HepG2 (cell line): ENCODE results near the gene CPOX. TPM values are rescaled to one million over a fixed set of nuclear protein-coding genes. Genes with fewer than 3 reads are reported as not detected.

Source experiments
- ATAC-seq: fragments of 200-7000 bp; cut with Tn5 transposase; 3 replicates; pipeline ENCODE4 v1.9.1; 2020; ENCODE audit warnings: mild to moderate bottlenecking, moderate library complexity
- BruUV-seq: library from RNA; stranded (reverse); fragments of 400-500 nt; replicated peaks from 2 replicates; lab custom pipeline; 2021; lab: Mats Ljungman, UMichigan
- CTCF ChIA-PET: fragments of 300-600 bp; formaldehyde crosslinking; extraction: SDS; loops from one replicate; lab custom pipeline; 2021; ENCODE audit warnings: low total read pairs, inconsistent platforms, low intra/inter-chr PET ratio; lab: Yijun Ruan, JAX
- POLR2A ChIA-PET: fragments of 350-600 bp; sonication (Branson Sonifier 250); formaldehyde crosslinking; loops from one replicate; lab custom pipeline; 2020; ENCODE audit warnings: antibody characterized with exemption, inconsistent platforms; lab: Yijun Ruan, JAX
- DNase-seq: peaks from one replicate; pipeline ENCODE4 v3.0.0-alpha.2; 2015; ENCODE audit warnings: low spot score
- FAIRE-seq: peaks from 3 replicates; lab custom pipeline; 2011; peaks lifted over from hg19 to GRCh38; lab: Jason Lieb, UNC
- H2AFZ ChIP-seq: one replicate; pipeline ENCODE4 v1.6.1; 2011; ENCODE audit warnings: low read length, inconsistent platforms
- H3K27ac ChIP-seq: fragments of 300-600 bp; 3 replicates; pipeline ENCODE4 v1.8.0; 2011; ENCODE audit warnings: mixed run types, mild to moderate bottlenecking, mixed read lengths, low read length, inconsistent platforms; ENCODE audit not compliant: insufficient read depth; ENCODE audit errors: extremely low read length
- H3K27me3 ChIP-seq, 2 experiments: fragments of 200-600 bp in 1 of 2; 2 replicates in 1 of 2; 3 replicates in 1 of 2; pipeline versions ENCODE4 v1.6.0 to v1.8.0; 2011; ENCODE audit warnings: low read length in 2 of 2, mild to moderate bottlenecking in 2 of 2, moderate library complexity in 2 of 2, inconsistent platforms in 1 of 2; ENCODE audit not compliant: insufficient read depth in 2 of 2, control insufficient read depth in 1 of 2
- H3K36me3 ChIP-seq, 2 experiments: fragments of 200-600 bp in 1 of 2; replicated peaks in 1 of 2; 2 replicates in 1 of 2; 3 replicates in 1 of 2; pipeline versions ENCODE4 v1.5.1 to v1.8.0; 2011; ENCODE audit warnings: low read length in 2 of 2, inconsistent platforms in 1 of 2; ENCODE audit not compliant: insufficient read depth in 2 of 2, control insufficient read depth in 1 of 2
- H3K4me1 ChIP-seq: 2 replicates; pipeline ENCODE4 v1.5.1; 2012; ENCODE audit warnings: low read length, inconsistent platforms; ENCODE audit not compliant: insufficient read depth
- H3K4me2 ChIP-seq: 2 replicates; pipeline ENCODE4 v1.6.0; 2011; ENCODE audit warnings: low read depth, low read length, inconsistent platforms
- H3K4me3 ChIP-seq, 3 experiments: fragments of 200-600 bp in 1 of 3; sonication (generic), shearing (Covaris generic) in 1 of 3; replicated peaks in 1 of 3; 2 replicates each; pipeline ENCODE4 v1.5.1; 2011 to 2016; ENCODE audit warnings: low read length in 3 of 3, inconsistent platforms in 2 of 3, low read depth in 2 of 3, mild to moderate bottlenecking in 2 of 3, control low read depth in 1 of 3, mixed read lengths in 1 of 3; ENCODE audit not compliant: insufficient read depth in 1 of 3
- H3K79me2 ChIP-seq: one replicate; pipeline ENCODE4 v1.6.1; 2011; ENCODE audit warnings: low read length, inconsistent platforms; ENCODE audit not compliant: insufficient read depth
- H3K9ac ChIP-seq: 2 replicates; pipeline ENCODE4 v1.6.0; 2011; ENCODE audit warnings: mild to moderate bottlenecking, low read depth, low read length, inconsistent platforms; ENCODE audit not compliant: insufficient read depth
- H3K9me3 ChIP-seq: 2 replicates; pipeline ENCODE4 v1.5.1; 2012; ENCODE audit warnings: mild to moderate bottlenecking, low read length
- H4K20me1 ChIP-seq: 2 replicates; pipeline ENCODE4 v1.6.0; 2011; ENCODE audit warnings: inconsistent platforms, mild to moderate bottlenecking, low read length, moderate library complexity; ENCODE audit not compliant: insufficient read depth
- ATF1 ChIP-seq: IDR thresholded peaks from 2 replicates; pipeline ENCODE4 v1.6.1; 2016; ENCODE audit warnings: mild to moderate bottlenecking, control low read depth
- FIP1L1 ChIP-seq: fragments of 200-400 bp; formaldehyde crosslinking; IDR thresholded peaks from 2 replicates; pipeline ENCODE4 v1.6.1; 2018; ENCODE audit warnings: low read depth, mild to moderate bottlenecking, low read length, moderate library complexity, borderline replicate concordance; ENCODE audit not compliant: insufficient read depth
- SYNCRIP ChIP-seq: fragments of 200-400 bp; formaldehyde crosslinking; IDR thresholded peaks from 2 replicates; pipeline ENCODE4 v1.6.1; 2018; ENCODE audit warnings: mild to moderate bottlenecking, low read depth, low read length; ENCODE audit not compliant: insufficient read depth
- WGBS: methylation state at CpG from one replicate; pipeline ENCODE4 v1.1.6; 2017; ENCODE audit warnings: low lambda C conversion rate; 5-methylcytosine and 5-hydroxymethylcytosine counted together
- in situ Hi-C: cut with HindIII; loops from 2 replicates; pipeline ENCODE4 v1.10.0; 2017; ENCODE audit warnings: low pct_unique_long_range_greater_than_20kb; ENCODE audit not compliant: extremely low pct_ligation_motif_present
- intact Hi-C: fragments of 100-400 bp; cut with micrococcal nuclease; formaldehyde crosslinking; loops from one replicate; pipeline ENCODE4 v1.10.0; 2022; ENCODE audit not compliant: unreplicated experiment
- polyA plus RNA-seq, 8 experiments: library from polyadenylated mRNA; depleted of rRNA in 3 of 8; stranded (reverse) in 7 of 8; unstranded in 1 of 8; fragments of >200 nt; fragmentation: Illumina TruSeq in 4 of 8; extraction: Trizol in 4 of 8; gene quantifications; 2 replicates each; pipeline versions ENCODE4 v1.2.1 to v1.2.3, GENCODE V29; 2011 to 2016; ENCODE audit warnings: low read depth in 4 of 8, missing spikeins in 1 of 8, mixed read lengths in 1 of 8; ENCODE audit not compliant: insufficient read depth in 1 of 8
- total RNA-seq, 5 experiments: library from RNA; depleted of rRNA; stranded (reverse); fragments of >200 nt; fragmentation: Illumina TruSeq; extraction: Trizol; gene quantifications; 2 replicates each; pipeline ENCODE4 v1.2.3, GENCODE V29; 2016; ENCODE audit warnings: low read depth in 1 of 5
- TF ChIP-seq, protein P1 (sequence below): sonication (generic); formaldehyde crosslinking; IDR thresholded peaks from 2 replicates; pipeline ENCODE4 v1.5.1; 2020; ENCODE audit warnings: mild to moderate bottlenecking, missing genetic modification reagents, moderate library complexity

Gene CPOX
- total and polyA plus RNA-seq, 2 of the 13 experiments (the other 11 are each of a cell fraction or from before 2014, with no cell fraction given), result 34.2 to 37.2 TPM

DNA sequence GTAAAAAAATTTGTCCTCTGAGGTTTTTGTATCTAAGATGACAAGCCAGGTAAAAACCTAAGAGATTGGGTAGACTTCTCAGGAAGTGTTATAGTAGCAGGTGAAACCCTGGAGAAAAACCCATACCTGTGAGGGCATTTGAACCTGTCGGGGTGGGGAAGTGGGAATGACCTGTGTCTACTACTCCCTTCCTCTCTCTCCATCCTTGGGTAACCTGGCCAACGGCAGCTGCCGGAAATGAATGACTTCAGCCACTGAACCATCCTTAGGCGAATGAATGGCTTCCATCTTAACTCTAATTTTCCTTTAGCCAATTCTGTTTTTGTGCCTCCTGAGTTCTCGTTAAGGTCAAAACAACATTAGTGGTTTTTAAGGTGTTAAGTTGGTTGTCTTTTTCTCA, 44.9 kb downstream of the CPOX start:
- CTCF ChIA-PET, result no interaction called here
- DNase-seq (no peak), ATAC-seq (no peak), FAIRE-seq (no peak)
- Histone ChIP-seq H3K79me2 (no peaks in the 10 kb centered on the region), H3K27ac (no peak overlapping the region), H3K4me1 (no peaks in the 10 kb centered on the region), H2AFZ (no peak overlapping the region), H3K9me3 (no peaks in the 10 kb centered on the region), H4K20me1 (no peaks in the 10 kb centered on the region), H3K36me3 (no peaks in the 10 kb centered on the region), H3K9ac (no peak overlapping the region), H3K4me2 (no peak overlapping the region), H3K4me3 (no peak overlapping the region), H3K27me3 (no peaks in the 10 kb centered on the region)
- in situ Hi-C loops (no loop called here), intact Hi-C loops (no loop called here)
- POLR2A ChIA-PET, result no interaction called here
- BruUV-seq, result no TSS peak
- TF ChIP-seq, protein P1, sequence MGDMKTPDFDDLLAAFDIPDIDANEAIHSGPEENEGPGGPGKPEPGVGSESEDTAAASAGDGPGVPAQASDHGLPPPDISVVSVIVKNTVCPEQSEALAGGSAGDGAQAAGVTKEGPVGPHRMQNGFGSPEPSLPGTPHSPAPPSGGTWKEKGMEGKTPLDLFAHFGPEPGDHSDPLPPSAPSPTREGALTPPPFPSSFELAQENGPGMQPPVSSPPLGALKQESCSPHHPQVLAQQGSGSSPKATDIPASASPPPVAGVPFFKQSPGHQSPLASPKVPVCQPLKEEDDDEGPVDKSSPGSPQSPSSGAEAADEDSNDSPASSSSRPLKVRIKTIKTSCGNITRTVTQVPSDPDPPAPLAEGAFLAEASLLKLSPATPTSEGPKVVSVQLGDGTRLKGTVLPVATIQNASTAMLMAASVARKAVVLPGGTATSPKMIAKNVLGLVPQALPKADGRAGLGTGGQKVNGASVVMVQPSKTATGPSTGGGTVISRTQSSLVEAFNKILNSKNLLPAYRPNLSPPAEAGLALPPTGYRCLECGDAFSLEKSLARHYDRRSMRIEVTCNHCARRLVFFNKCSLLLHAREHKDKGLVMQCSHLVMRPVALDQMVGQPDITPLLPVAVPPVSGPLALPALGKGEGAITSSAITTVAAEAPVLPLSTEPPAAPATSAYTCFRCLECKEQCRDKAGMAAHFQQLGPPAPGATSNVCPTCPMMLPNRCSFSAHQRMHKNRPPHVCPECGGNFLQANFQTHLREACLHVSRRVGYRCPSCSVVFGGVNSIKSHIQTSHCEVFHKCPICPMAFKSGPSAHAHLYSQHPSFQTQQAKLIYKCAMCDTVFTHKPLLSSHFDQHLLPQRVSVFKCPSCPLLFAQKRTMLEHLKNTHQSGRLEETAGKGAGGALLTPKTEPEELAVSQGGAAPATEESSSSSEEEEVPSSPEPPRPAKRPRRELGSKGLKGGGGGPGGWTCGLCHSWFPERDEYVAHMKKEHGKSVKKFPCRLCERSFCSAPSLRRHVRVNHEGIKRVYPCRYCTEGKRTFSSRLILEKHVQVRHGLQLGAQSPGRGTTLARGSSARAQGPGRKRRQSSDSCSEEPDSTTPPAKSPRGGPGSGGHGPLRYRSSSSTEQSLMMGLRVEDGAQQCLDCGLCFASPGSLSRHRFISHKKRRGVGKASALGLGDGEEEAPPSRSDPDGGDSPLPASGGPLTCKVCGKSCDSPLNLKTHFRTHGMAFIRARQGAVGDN (CRISPR knock-in tag), result no peak
- TF ChIP-seq SYNCRIP (no peak), ATF1 (CRISPR knock-in tag) (no peak), FIP1L1 (no peak)
- 56% methylated on average over 4 of the region's 5 CpGs for WGBS
